Thoracic aorta (tissue), 2 donors: Measurements from ENCODE around the gene MRE11. TPM values are rescaled to one million over a fixed set of nuclear protein-coding genes. Genes with fewer than 3 reads are reported as not detected.

Source experiments
- ATAC-seq: fragments of 150-250 bp; one replicate; pipeline ENCODE4 v1.8.0; 2017; ENCODE audit warnings: low read depth; ENCODE audit not compliant: insufficient number of reproducible peaks, low FRiP score
- DNase-seq: peaks from one replicate; pipeline ENCODE4 v3.0.0-alpha.2; 2020; ENCODE audit warnings: low spot score
- H3K27ac ChIP-seq, 2 donors: fragments of 200-600 bp; sonication (generic); 1 replicate in 1 of 2; 2 replicates in 1 of 2; pipeline ENCODE4 v1.5.1; 2016; ENCODE audit warnings: mild to moderate bottlenecking in 2 of 2, moderate library complexity in 2 of 2
- H3K27me3 ChIP-seq: fragments of 200-600 bp; sonication (generic); replicated peaks from 2 replicates; pipeline ENCODE4 v1.6.0; 2016; ENCODE audit warnings: mild to moderate bottlenecking; ENCODE audit not compliant: insufficient read depth
- H3K36me3 ChIP-seq: fragments of 200-600 bp; sonication (generic); one replicate; pipeline ENCODE4 v1.5.1; 2016
- H3K4me1 ChIP-seq, 2 donors: fragments of 200-600 bp; sonication (generic); 1 replicate in 1 of 2; 2 replicates in 1 of 2; pipeline versions ENCODE4 v1.5.1 to v1.6.0; 2016; ENCODE audit warnings: low read depth in 2 of 2, mild to moderate bottlenecking in 1 of 2; ENCODE audit not compliant: control insufficient read depth in 1 of 2
- H3K4me3 ChIP-seq: fragments of 200-600 bp; sonication (generic); 2 replicates; pipeline ENCODE4 v1.5.1; 2016; ENCODE audit warnings: mild to moderate bottlenecking
- H3K9me3 ChIP-seq: fragments of 200-600 bp; sonication (generic); 2 replicates; pipeline ENCODE4 v1.5.1; 2016
- CTCF ChIP-seq: fragments of 200-600 bp; sonication (generic); IDR thresholded peaks from one replicate; pipeline ENCODE4 v1.5.1; 2019; ENCODE audit warnings: antibody characterized with exemption
- total RNA-seq, 2 donors: library from RNA; depleted of rRNA; stranded (reverse); fragments of >200 nt; gene quantifications; one replicate each; pipeline versions ENCODE4 v1.1.0 to v1.2.3, GENCODE V29; 2016

The MRE11 gene
- total RNA-seq, 2 donors from 2014 or later = 7.9 to 12.6 TPM

- ATAC-seq = no peak
Observed at GRCh38 chr11:94449437-94449836, 44.2 kb downstream of the MRE11 start.

GRCh38 chr11:94449029-94449428 lies 44.6 kb downstream of the MRE11 start:
- DNase-seq = no peak
- ATAC-seq = no peak
- no peaks in the 10 kb centered on the region for H3K9me3 ChIP-seq
- no peak for TF ChIP-seq CTCF
- no peaks in the 10 kb centered on the region for H3K4me1 ChIP-seq
- no peak overlapping the region for H3K4me3 ChIP-seq
- no peak overlapping the region for H3K27ac ChIP-seq
- no peaks in the 10 kb centered on the region for H3K27me3 ChIP-seq
- H3K36me3 ChIP-seq = peaks cover 17% of the 10 kb centered on the region

More at GRCh38 chr11:94449437-94449836, 44.2 kb downstream of the MRE11 start:
- TF ChIP-seq CTCF = no peak
- Histone ChIP-seq H3K9me3 (no peaks in the 10 kb centered on the region), H3K27ac (no peak overlapping the region), H3K4me3 (no peak overlapping the region), H3K27me3 (no peaks in the 10 kb centered on the region), H3K4me1 (no peaks in the 10 kb centered on the region), H3K36me3 (peaks cover 17% of the 10 kb centered on the region)
- DNase-seq = no peak

GRCh38 chr11:94447149-94447548 lies 46.5 kb downstream of the MRE11 start:
- no peak for DNase-seq
- Histone ChIP-seq H3K27ac (no peak overlapping the region), H3K27me3 (no peaks in the 10 kb centered on the region), H3K9me3 (no peaks in the 10 kb centered on the region), H3K36me3 (peaks cover 17% of the 10 kb centered on the region), H3K4me3 (no peak overlapping the region), H3K4me1 (no peaks in the 10 kb centered on the region)
- no peak for ATAC-seq
- no peak for TF ChIP-seq CTCF

GRCh38 chr11:94445641-94446040 lies 48.0 kb downstream of the MRE11 start:
- Histone ChIP-seq H3K9me3 (no peaks in the 10 kb centered on the region), H3K36me3 (peaks cover 17% of the 10 kb centered on the region), H3K4me1 (no peaks in the 10 kb centered on the region), H3K27ac (no peak overlapping the region), H3K27me3 (no peaks in the 10 kb centered on the region), H3K4me3 (no peak overlapping the region)
- ATAC-seq (no peak), DNase-seq (no peak)
- no peak for TF ChIP-seq CTCF

- Histone ChIP-seq H3K9me3 (no peaks in the 10 kb centered on the region), H3K27ac (no peak overlapping the region), H3K4me1 (no peaks in the 10 kb centered on the region), H3K36me3 (peaks cover 11% of the 10 kb centered on the region), H3K4me3 (no peak overlapping the region), H3K27me3 (no peaks in the 10 kb centered on the region)
- TF ChIP-seq CTCF = no peak
- no peak for ATAC-seq
- no peak for DNase-seq
Observed at GRCh38 chr11:94433049-94433448, 60.6 kb downstream of the MRE11 start.
